ENCODE measurements around the gene CD200R1. TPM values are rescaled to one million over a fixed set of nuclear protein-coding genes. Genes with fewer than 3 reads are reported as not detected.

CD200R1 gene
- total and polyA plus RNA-seq, 2 experiments from 2014 or later: not detected

- no peaks in the 10 kb centered on the region for H3K9me3 ChIP-seq (ENCODE audit: low read depth)
- H3K4me2 ChIP-seq (ENCODE audit: unreplicated experiment): no peak overlapping the region
- H3K79me2 ChIP-seq (ENCODE audit: insufficient read depth): no peaks in the 10 kb centered on the region
- H3K4me3 ChIP-seq: no peak overlapping the region
- no peak overlapping the region for H3K27ac ChIP-seq
- H3K9ac ChIP-seq: no peak overlapping the region
- H3K4me1 ChIP-seq (ENCODE audit: insufficient read depth): no peaks in the 10 kb centered on the region
- H3F3A ChIP-seq (ENCODE audit: insufficient read depth): no peaks in the 10 kb centered on the region
- in situ Hi-C loops (cut with MboI): no loop called here
- no peak for TF ChIP-seq EZH2phosphoT487 (IDR thresholded peaks at IDR 0.05; ENCODE audit: insufficient read depth, low read depth)
- no peak for TF ChIP-seq EZH2 (IDR thresholded peaks at IDR 0.05; ENCODE audit: insufficient read depth, poor library complexity, severe bottlenecking)
- no peaks in the 10 kb centered on the region for H4K20me1 ChIP-seq (ENCODE audit: insufficient read depth)
- WGBS, 2 experiments (ENCODE audit: low coverage in 1 of 2, low lambda C conversion rate in 2 of 2, missing lambda C conversion rate in 2 of 2): 79 to 90% methylated on average over 6 of the region's 6 CpGs
- no peaks in the 10 kb centered on the region for H3K36me3 ChIP-seq (ENCODE audit: low read depth)
- H3K9me2 ChIP-seq (ENCODE audit: insufficient read depth): no peaks in the 10 kb centered on the region
- H2AFZ ChIP-seq: no peak overlapping the region
- DNase-seq: no peak
- peaks cover 6% of the 10 kb centered on the region; the same call in 1 of the 2 replicates for H3K27me3 ChIP-seq (replicated peaks; ENCODE audit: insufficient read depth)
Measured at GRCh38 chr3:112958811-112959560, 15.9 kb downstream of the CD200R1 start.

- Histone ChIP-seq H3K79me2 (ENCODE audit: insufficient read depth) (no peaks in the 10 kb centered on the region), H3K4me2 (ENCODE audit: unreplicated experiment) (no peak overlapping the region), H3K4me3 (no peak overlapping the region), H3F3A (ENCODE audit: insufficient read depth) (no peaks in the 10 kb centered on the region), H3K27ac (no peak overlapping the region), H3K4me1 (ENCODE audit: insufficient read depth) (no peaks in the 10 kb centered on the region), H3K27me3 (replicated peaks; ENCODE audit: insufficient read depth) (peaks cover 6% of the 10 kb centered on the region; the same call in 1 of the 2 replicates), H2AFZ (no peak overlapping the region), H4K20me1 (ENCODE audit: insufficient read depth) (no peaks in the 10 kb centered on the region), H3K9ac (no peak overlapping the region), H3K36me3 (ENCODE audit: low read depth) (no peaks in the 10 kb centered on the region), H3K9me3 (ENCODE audit: low read depth) (no peaks in the 10 kb centered on the region), H3K9me2 (ENCODE audit: insufficient read depth) (no peaks in the 10 kb centered on the region)
- TF ChIP-seq EZH2 (IDR thresholded peaks at IDR 0.05; ENCODE audit: insufficient read depth, poor library complexity, severe bottlenecking): no peak
- no peak for TF ChIP-seq EZH2phosphoT487 (IDR thresholded peaks at IDR 0.05; ENCODE audit: insufficient read depth, low read depth)
- in situ Hi-C loops (cut with MboI): no loop called here
- DNase-seq: no peak
Measured at GRCh38 chr3:112956351-112956750, 18.6 kb downstream of the CD200R1 start.

GRCh38 chr3:112948346-112948838 is 26.5 kb downstream of the CD200R1 start:
- Histone ChIP-seq H3K27me3 (replicated peaks; ENCODE audit: insufficient read depth) (no peaks in the 10 kb centered on the region), H3K36me3 (ENCODE audit: low read depth) (no peaks in the 10 kb centered on the region), H2AFZ (no peak overlapping the region), H3K9ac (no peak overlapping the region), H3K27ac (no peak overlapping the region), H3K4me3 (no peak overlapping the region), H3F3A (ENCODE audit: insufficient read depth) (no peaks in the 10 kb centered on the region), H3K4me1 (ENCODE audit: insufficient read depth) (no peaks in the 10 kb centered on the region), H3K4me2 (ENCODE audit: unreplicated experiment) (no peak overlapping the region), H4K20me1 (ENCODE audit: insufficient read depth) (no peaks in the 10 kb centered on the region), H3K9me3 (ENCODE audit: low read depth) (no peaks in the 10 kb centered on the region), H3K9me2 (ENCODE audit: insufficient read depth) (no peaks in the 10 kb centered on the region), H3K79me2 (ENCODE audit: insufficient read depth) (no peaks in the 10 kb centered on the region)
- WGBS, 2 experiments (ENCODE audit: low coverage in 1 of 2, low lambda C conversion rate in 2 of 2, missing lambda C conversion rate in 2 of 2): 60 to 67% methylated on average over 9 of the region's 9 CpGs
- no peak for DNase-seq
- in situ Hi-C loops (cut with MboI): loop anchor here (25.0 kb wide), 1 partner anchor 111 kb away; the partner anchor contains the start of gene CD200R1L
- TF ChIP-seq EZH2 (IDR thresholded peaks at IDR 0.05; ENCODE audit: insufficient read depth, poor library complexity, severe bottlenecking) (no peak), EZH2phosphoT487 (IDR thresholded peaks at IDR 0.05; ENCODE audit: insufficient read depth, low read depth) (no peak)

GRCh38 chr3:112931736-112932521 is 43.0 kb downstream of the CD200R1 start:
- no peaks in the 10 kb centered on the region for H3F3A ChIP-seq (ENCODE audit: insufficient read depth)
- H3K79me2 ChIP-seq (ENCODE audit: insufficient read depth): no peaks in the 10 kb centered on the region
- WGBS, 2 experiments (ENCODE audit: low coverage in 1 of 2, low lambda C conversion rate in 2 of 2, missing lambda C conversion rate in 2 of 2): 6 to 17% methylated on average over 3 of the region's 3 CpGs
- H3K4me2 ChIP-seq (ENCODE audit: unreplicated experiment): no peak overlapping the region
- no peak for DNase-seq
- H2AFZ ChIP-seq: no peak overlapping the region
- in situ Hi-C loops (cut with MboI): loop anchor here (25.0 kb wide), 1 partner anchor 95 kb away; the partner anchor contains the start of gene CD200R1L
- no peaks in the 10 kb centered on the region for H3K9me3 ChIP-seq (ENCODE audit: low read depth)
- H3K9me2 ChIP-seq (ENCODE audit: insufficient read depth): no peaks in the 10 kb centered on the region; the same call in 1 of the 2 replicates
- no peak overlapping the region for H3K9ac ChIP-seq
- TF ChIP-seq EZH2phosphoT487 (IDR thresholded peaks at IDR 0.05; ENCODE audit: insufficient read depth, low read depth) (no peak), EZH2 (IDR thresholded peaks at IDR 0.05; ENCODE audit: insufficient read depth, poor library complexity, severe bottlenecking) (no peak)
- H3K27me3 ChIP-seq (replicated peaks; ENCODE audit: insufficient read depth): no peaks in the 10 kb centered on the region
- no peaks in the 10 kb centered on the region for H3K4me1 ChIP-seq (ENCODE audit: insufficient read depth)
- no peaks in the 10 kb centered on the region for H3K36me3 ChIP-seq (ENCODE audit: low read depth)
- no peaks in the 10 kb centered on the region for H4K20me1 ChIP-seq (ENCODE audit: insufficient read depth)
- no peak overlapping the region for H3K27ac ChIP-seq
- H3K4me3 ChIP-seq: no peak overlapping the region

Data from GM23248 (cell line).